Measurements from ENCODE around the gene TIMM23. TPM values are rescaled to one million over a fixed set of nuclear protein-coding genes. Genes with fewer than 3 reads are reported as not detected.
"Not testable (repeated sequence)": the region's sequence is repeated elsewhere in the genome, so short reads cannot be mapped to it uniquely, and the experiment has no call there.

TIMM23 gene
- total RNA-seq, 1 experiment from 2014 or later, result 70.1 TPM

GRCh38 chr10:45983538-45984186 lies 11.4 kb downstream of the TIMM23 start:
- H3K36me3 ChIP-seq (ENCODE audit: control insufficient read depth in 1 of 2, insufficient read depth in 2 of 2, low read length in 2 of 2); RAD21 ChIA-PET (ENCODE audit: low non-redundant PET in 1 of 2, low total read pairs in 2 of 2, uncharacterized antibody in 2 of 2, unreplicated experiment in 2 of 2); H3K27ac ChIP-seq (ENCODE audit: low read depth, low read length); H3K4me1 ChIP-seq (ENCODE audit: control insufficient read depth in 1 of 2, insufficient read depth in 2 of 2, low read length in 2 of 2); BruUV-seq (replicated peaks); H3K27me3 ChIP-seq (ENCODE audit: insufficient read depth, low read length); CTCF ChIA-PET; H4K20me1 ChIP-seq (ENCODE audit: insufficient read depth); H2AFZ ChIP-seq (ENCODE audit: low read depth, low read length, poor library complexity, severe bottlenecking); H3K9me2 ChIP-seq (ENCODE audit: insufficient read depth); H3K9ac ChIP-seq (ENCODE audit: low read length); H3K9me3 ChIP-seq (ENCODE audit: control insufficient read depth in 1 of 2, insufficient read depth in 1 of 2, low read depth in 1 of 2, low read length in 2 of 2); POLR2A ChIA-PET; H3K4me3 ChIP-seq (replicated peaks in 1 of 2; ENCODE audit: low read depth in 1 of 2, low read length in 2 of 2); H3K4me2 ChIP-seq (ENCODE audit: low read length): not testable (repeated sequence)
- intact Hi-C loops (cut with micrococcal nuclease), result loop anchor here (1.0 kb wide), 1 partner anchor 45 kb away; no protein-coding TSS in a partner anchor
- TF ChIP-seq CTCF (IDR thresholded peaks at IDR 0.05 in 2 of 3, conservative IDR thresholded peaks at IDR 0.05 in 1 of 3; ENCODE audit: borderline replicate concordance in 1 of 3, insufficient read depth in 1 of 3, low read depth in 2 of 3, low read length in 2 of 3) (peak; percentile 13 to 25 (median 25); a peak in 2 of 6 replicates), RAD21 (IDR thresholded peaks at IDR 0.05; ENCODE audit: low read depth) (peak; percentile 42)
- ATAC-seq, result peak; percentile 79
- peak; percentile 10 for DNase-seq (ENCODE audit: low read depth, low spot score)
- H3K79me2 ChIP-seq (ENCODE audit: insufficient read depth, low read length), result peaks cover 65% of the 10 kb centered on the region

GRCh38 chr10:45984473-45984872 lies 12.2 kb downstream of the TIMM23 start:
- H3K9me3 ChIP-seq (ENCODE audit: control insufficient read depth in 1 of 2, insufficient read depth in 1 of 2, low read depth in 1 of 2, low read length in 2 of 2); H3K27me3 ChIP-seq (ENCODE audit: insufficient read depth, low read length); H3K9me2 ChIP-seq (ENCODE audit: insufficient read depth); H3K27ac ChIP-seq (ENCODE audit: low read depth, low read length); intact Hi-C loops (cut with micrococcal nuclease); DNase-seq (ENCODE audit: low read depth, low spot score); H4K20me1 ChIP-seq (ENCODE audit: insufficient read depth); CTCF ChIA-PET; BruUV-seq (replicated peaks); RAD21 ChIA-PET (ENCODE audit: low non-redundant PET in 1 of 2, low total read pairs in 2 of 2, uncharacterized antibody in 2 of 2, unreplicated experiment in 2 of 2); H3K4me2 ChIP-seq (ENCODE audit: low read length); H3K4me1 ChIP-seq (ENCODE audit: control insufficient read depth in 1 of 2, insufficient read depth in 2 of 2, low read length in 2 of 2); ATAC-seq; H3K36me3 ChIP-seq (ENCODE audit: control insufficient read depth in 1 of 2, insufficient read depth in 2 of 2, low read length in 2 of 2); POLR2A ChIA-PET; H3K9ac ChIP-seq (ENCODE audit: low read length); H2AFZ ChIP-seq (ENCODE audit: low read depth, low read length, poor library complexity, severe bottlenecking); H3K4me3 ChIP-seq (replicated peaks in 1 of 2; ENCODE audit: low read depth in 1 of 2, low read length in 2 of 2): not testable (repeated sequence)
- peaks cover 63% of the 10 kb centered on the region for H3K79me2 ChIP-seq (ENCODE audit: insufficient read depth, low read length)

- Histone ChIP-seq H3K36me3 (ENCODE audit: control insufficient read depth in 1 of 2, insufficient read depth in 2 of 2, low read length in 2 of 2) (peaks cover 4 to 12% of the 10 kb centered on the region in 2 experiments; a peak in 1 of 4 replicates), H3K79me2 (ENCODE audit: insufficient read depth, low read length) (peaks cover 60% of the 10 kb centered on the region)
- H3K4me1 ChIP-seq (ENCODE audit: control insufficient read depth in 1 of 2, insufficient read depth in 2 of 2, low read length in 2 of 2); BruUV-seq (replicated peaks); intact Hi-C loops (cut with micrococcal nuclease); CTCF ChIA-PET; H3K27ac ChIP-seq (ENCODE audit: low read depth, low read length); H3K9me2 ChIP-seq (ENCODE audit: insufficient read depth); H3K9me3 ChIP-seq (ENCODE audit: control insufficient read depth in 1 of 2, insufficient read depth in 1 of 2, low read depth in 1 of 2, low read length in 2 of 2); H3K27me3 ChIP-seq (ENCODE audit: insufficient read depth, low read length); ATAC-seq; H3K9ac ChIP-seq (ENCODE audit: low read length); H2AFZ ChIP-seq (ENCODE audit: low read depth, low read length, poor library complexity, severe bottlenecking); RAD21 ChIA-PET (ENCODE audit: low non-redundant PET in 1 of 2, low total read pairs in 2 of 2, uncharacterized antibody in 2 of 2, unreplicated experiment in 2 of 2); POLR2A ChIA-PET; H3K4me3 ChIP-seq (replicated peaks in 1 of 2; ENCODE audit: low read depth in 1 of 2, low read length in 2 of 2); H4K20me1 ChIP-seq (ENCODE audit: insufficient read depth); H3K4me2 ChIP-seq (ENCODE audit: low read length); DNase-seq (ENCODE audit: low read depth, low spot score): not testable (repeated sequence)
Observed at GRCh38 chr10:45985590-45985989, 13.3 kb downstream of the TIMM23 start.
